A172 (cell line): ENCODE results near the gene PLAC9. TPM values are rescaled to one million over a fixed set of nuclear protein-coding genes. Genes with fewer than 3 reads are reported as not detected.

Source experiments
- DNase-seq: peaks from one replicate; pipeline ENCODE4 v3.0.0-alpha.2; 2015; ENCODE audit warnings: low spot score
- total RNA-seq: library from RNA; depleted of rRNA; stranded (reverse); fragments of >200 nt; shearing (Covaris generic); gene quantifications from 2 replicates; pipeline ENCODE4 v1.2.3, GENCODE V29; 2014

PLAC9 gene
- total RNA-seq, 1 experiment from 2014 or later = 0.21 TPM

DNA sequence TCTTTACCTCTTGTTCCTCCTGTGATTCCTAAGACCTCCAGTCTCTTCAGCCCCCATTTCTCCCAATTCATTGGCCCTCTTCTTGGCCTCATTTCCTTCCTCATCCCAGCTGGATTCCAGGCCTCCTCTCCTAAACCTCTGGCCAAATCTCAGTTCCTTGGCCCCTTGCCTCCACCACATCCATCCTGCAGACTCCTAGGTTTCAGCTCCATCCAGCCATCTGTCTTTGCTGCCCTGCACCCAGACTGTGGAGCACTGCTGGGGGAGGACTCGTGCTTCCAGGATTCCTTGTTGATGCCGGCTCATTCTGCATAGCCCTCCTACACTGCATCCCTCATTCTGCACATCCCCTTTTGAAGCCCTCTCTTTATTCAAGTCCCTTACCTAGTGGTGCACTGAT lies 6.7 kb downstream of the PLAC9 start:
- DNase-seq = no peak

DNA sequence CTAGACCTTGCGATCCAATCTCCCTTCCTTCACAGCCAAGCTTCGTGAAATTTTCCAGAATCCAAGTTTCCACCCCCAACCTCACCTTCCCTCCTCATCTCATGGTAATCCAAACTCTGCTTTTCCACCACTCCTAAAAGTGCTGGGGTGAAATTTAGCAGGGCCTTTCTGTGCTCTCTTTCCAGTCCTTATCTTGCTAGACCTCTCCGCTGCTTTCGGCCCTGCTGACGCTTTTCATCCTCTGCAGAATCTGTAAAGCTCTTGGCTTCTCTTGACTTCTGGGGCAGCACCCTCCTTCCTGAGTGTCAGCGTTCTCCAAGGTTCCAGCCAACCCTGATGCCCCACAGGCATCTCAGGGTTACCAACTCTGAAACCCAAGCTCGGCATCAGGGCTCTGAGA lies 7.7 kb downstream of the PLAC9 start:
- no peak for DNase-seq

DNA sequence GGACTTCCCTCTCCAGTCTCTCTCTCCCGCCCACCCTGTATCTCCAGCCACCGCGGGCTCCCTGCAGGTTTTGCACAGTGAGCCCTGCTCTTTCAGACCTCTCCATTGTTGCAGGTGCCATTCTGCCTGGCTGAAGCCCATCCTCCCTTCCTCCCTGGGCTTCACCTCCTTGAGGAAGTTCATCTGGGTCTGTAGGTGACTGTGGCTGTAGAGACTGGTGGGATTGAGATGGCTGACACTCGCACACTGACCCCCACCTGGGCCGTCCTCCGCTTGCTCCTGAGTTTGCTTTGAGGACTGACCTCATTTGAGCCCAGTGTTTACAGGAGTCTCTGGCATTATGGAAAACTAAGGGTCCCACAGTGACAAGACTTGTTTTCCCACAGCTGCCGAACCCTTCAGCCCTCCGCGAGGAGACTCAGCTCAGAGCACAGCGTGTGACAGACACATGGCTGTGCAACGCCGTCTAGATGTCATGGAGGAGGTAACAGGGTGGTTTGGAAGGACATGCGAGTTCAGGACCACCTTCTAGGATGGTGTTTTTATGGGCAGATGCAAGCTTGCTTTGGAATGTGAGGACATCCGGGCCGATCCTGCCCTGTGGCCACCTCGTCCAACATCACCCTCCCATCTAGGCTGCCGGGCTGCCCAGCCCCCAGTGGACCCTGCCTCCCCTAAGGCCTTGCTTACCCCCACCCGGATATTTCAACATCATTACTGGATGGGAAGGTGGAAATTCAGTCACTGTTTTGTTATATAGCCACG lies 9.3 kb downstream of the PLAC9 start:
- no peak for DNase-seq

DNA sequence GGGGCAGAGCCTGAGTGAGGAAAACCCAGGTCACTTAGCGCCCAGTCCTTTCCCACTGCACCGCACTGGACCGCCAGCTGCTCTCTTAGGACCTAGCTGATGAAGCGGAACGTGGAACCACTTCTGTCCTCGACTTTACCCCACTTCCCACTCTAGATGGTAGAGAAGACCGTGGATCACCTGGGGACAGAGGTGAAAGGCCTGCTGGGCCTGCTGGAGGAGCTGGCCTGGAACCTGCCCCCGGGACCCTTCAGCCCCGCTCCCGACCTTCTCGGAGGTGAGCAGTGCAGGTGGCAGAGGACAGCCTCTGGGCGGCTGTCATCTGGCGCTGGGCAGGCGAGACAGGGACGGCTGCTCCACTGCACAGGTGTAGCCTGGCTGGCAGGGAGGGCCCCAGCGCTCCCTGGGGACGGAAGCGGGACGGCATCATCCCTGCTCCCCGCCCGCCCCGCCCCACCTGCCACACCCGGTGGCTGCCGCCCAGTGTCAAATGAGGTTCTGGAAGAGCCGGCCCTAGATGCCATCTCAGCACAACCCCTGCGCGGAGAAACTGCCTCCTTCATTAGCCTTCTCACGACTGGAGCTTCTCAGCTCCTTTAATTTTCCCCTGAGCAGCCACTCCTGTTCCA lies 11.7 kb downstream of the PLAC9 start:
- DNase-seq = peak; percentile 11

DNA sequence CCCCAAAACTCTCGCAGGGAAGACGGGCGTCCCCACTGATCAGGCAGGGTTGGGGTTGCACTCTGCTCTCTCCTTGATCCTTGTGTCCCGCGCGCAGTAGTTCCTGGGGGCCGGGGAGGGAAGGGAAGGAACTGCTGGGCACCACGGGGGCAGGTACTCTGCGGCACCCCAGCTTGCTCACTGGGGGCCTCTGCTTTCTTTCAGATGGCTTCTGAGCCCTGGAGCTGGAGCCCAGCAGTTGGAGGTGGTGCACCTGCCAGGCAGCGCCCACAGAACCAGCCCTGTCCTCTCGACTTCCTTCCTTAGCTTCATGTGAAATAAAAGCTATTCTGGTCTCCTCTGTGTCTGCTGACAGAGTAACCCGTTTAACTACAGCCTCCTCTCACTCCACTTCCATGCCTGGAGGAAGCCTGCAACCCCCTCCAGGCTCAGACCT lies 12.2 kb downstream of the PLAC9 start:
- no peak for DNase-seq

DNA sequence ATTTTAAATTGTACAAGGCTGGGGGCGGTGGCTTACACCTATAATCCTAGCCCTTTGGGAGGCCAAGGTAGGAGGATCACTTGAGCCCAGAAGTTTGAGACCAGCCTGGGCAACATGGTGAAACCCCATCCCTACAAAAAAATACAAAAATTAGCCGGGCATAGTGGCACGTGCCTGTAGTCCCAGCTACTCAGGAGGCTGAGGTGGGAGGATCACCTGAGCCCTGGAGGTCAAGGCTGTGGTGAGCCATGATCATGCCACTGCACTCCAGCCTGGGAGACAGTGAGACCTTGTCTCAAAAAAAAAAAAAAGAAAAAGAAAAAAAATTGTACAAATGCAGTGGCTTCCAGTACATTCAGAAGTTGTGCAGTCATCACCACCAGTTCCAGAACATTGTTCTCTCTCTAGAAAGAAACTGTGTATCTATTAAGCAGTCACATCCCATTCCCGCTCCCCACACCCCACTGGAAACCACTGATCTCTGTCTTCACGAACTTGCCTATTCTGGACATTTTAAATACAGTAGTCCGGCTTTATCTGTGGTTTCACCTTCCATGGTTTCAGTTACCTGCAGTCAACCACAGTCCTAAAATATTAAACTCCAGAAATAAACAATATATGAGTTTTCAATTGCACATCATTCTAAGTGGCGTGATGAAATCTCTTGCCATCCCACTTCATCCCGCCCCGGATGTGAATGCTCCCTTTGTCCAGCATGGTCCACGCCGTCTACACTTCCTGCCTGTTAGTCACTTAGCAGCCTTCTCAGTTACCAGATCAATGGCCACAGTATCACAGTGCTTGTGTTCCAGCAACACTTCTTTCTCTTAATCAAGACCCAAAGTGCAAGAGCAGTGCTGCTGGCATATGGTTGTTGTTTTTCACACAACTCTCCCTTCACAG lies 13.1 kb downstream of the PLAC9 start:
- peak; percentile 35 for DNase-seq

DNA sequence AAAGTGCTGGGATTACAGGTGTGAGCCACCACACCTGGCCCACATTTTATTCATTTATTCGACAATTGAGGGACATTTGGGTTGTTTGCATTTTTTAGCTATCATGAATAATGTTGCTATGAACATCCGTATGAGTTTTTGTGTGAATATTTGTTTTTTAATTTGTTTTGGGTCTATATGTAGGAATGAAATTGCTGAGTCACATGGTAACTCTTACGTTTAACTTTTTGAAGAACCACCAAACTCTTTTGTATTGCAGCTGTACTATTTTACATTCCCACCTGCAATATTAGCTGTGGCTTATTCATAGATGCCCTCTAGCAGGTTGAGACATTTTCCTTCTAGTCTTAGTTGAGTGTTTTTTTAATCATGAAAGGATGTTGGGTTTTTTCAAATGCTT lies 14.4 kb downstream of the PLAC9 start:
- DNase-seq = no peak

DNA sequence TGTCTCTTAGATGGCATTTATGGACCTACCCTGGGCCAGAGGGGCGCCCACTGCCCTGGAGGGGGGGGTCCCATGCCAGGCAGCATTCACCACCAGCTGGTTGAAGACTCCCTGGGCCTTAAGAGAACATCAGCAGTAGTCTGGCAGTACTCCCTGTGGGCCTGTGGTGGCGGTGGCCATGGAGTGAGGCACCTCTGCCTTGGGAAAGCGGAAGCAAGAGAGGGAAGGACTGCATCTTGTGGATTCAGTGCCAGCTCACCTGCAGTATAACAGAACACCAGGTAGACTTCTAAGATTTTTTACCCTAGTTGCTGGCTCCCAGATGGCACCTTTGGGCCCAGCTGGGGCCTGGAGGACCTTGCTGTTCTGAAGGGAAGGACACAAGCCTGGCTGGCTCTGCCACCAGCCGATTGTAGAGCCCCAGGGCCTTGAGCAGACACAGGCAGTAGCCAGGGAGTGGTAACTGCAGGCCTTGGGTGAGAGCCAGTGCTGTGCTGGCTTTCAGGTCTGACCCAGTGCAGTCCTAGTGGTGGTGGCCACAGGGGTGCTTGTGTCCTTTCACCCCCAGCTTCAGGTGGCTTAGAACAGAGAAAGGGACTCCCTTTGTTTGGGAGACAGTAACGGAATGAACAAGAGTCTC lies 15.8 kb downstream of the PLAC9 start:
- no peak for DNase-seq

DNA sequence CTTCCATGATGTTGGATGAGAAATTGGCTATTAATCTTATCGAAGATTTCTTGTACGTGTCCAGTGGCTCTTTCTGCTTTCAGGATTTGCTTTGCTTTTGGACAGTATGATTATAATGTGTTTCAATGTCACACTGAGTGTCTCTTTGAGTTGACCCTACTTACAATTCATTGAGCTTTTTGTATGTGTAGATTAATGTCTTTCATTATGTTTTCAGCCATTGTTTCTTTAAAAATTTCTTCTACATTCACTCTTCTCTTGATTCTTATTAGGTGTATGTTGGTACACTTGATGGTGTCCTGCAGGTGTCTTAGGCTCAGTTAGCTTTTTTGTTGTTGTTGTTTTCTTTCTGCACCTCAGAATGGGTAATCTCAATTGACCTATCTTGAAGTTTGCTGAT lies 16.6 kb downstream of the PLAC9 start:
- DNase-seq = no peak

DNA sequence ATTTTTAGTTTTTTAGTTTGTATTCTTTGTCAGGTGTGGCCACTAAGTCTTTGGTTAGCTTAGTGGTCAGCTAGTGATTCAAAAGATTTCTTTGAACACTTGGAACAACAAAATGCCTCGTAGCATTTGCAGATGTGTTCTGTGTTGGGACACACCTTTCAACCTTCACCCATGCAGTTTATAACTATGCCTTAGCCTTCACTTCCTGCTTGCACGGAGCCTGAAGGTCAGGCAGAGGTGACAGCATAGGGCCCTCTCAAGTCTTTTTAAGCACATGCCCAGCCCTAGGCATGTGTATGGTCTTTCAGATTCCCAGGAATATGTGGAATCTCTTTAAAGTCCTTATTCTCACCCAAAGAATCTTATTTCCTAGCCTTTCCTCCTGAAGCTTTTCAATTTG lies 17.6 kb downstream of the PLAC9 start:
- DNase-seq = no peak

DNA sequence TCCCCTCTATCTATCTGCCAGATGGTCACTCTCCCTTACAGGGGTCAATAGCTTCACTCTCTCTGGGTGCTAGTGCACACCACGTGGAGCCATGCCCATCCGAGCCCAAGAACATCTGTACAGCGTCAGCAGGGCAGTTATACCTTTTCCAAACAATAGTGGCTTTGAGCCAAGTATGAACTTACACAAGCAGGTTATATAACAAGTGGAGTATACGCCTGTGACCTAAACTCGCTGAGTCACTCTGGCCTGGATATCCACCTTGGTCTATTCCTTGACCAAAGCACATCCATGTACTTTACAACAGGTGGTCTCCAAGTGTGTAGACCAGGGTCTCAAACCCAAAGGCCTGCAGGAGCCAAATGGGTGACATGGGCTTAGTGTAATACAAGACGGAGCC lies 20.3 kb downstream of the PLAC9 start:
- DNase-seq = no peak

DNA sequence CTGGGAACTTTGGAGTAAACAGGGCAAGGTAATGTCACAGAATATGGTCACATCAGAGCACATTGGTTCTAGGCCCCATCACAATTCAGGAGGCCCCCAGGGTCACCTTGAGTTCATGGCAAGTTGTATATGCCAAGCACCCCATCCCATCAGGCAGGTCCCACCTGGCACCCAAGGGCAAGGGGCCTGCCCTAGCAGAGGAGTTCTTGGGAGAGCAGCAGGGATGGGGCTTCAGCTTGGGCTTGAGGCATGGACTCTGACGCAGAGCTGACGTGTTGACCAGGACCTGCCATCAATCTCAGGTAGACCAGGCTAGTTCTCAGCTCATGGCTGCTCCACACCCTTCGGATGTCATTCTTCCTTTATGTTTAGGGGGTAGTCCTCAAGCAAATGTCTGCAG lies 20.9 kb downstream of the PLAC9 start:
- no peak for DNase-seq

DNA sequence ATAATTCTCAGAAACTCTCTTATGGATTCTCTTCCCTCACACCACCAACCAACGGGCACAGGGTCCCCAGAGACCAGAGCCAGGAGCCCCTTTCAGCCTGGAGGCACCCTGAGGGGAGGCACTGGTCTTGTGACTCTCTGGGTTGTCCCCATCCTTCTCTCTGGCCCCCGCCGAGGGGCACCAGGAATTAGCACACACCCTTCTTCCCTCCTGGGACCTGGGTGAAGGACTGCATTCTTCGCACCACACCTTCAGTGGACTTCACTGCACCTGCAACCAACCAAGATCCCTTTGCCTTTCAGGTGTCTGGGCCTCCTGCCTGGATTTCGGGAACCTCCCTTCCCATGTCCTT lies 22.1 kb downstream of the PLAC9 start:
- no peak for DNase-seq

DNA sequence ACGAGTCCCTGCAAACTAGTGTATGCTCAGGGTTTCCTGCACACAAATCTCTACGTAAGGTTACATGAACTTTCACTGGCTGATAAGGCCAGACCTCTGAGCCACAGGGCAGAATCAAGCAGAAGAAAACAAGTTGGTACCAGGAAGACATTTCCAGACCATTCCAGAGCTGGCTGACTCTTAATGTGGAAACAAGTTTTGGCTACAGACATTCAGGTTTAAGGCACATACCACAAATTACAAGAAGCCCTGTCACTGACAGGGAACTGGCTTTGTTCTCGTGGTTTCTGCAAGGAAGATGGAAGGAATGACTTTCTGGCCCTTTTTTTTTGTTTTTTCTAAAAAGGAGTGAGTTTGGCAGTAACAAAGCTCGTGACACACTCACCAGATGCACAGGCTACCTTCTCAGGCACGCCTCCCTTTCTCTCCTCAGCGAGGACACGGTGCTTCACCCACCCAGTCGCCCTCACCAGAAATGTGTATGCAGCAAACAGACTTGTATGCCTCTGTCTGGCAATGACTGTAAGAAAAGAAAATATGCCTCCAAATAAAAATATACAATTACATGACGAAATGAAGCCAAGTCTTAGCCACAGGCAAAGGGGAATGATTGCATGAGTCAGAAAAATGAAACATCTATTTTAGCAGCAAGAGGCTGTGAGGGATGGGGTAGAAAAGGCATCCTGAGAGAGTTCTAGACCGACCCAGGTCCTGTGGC lies 22.6 kb downstream of the PLAC9 start:
- peak; percentile 69 for DNase-seq

DNA sequence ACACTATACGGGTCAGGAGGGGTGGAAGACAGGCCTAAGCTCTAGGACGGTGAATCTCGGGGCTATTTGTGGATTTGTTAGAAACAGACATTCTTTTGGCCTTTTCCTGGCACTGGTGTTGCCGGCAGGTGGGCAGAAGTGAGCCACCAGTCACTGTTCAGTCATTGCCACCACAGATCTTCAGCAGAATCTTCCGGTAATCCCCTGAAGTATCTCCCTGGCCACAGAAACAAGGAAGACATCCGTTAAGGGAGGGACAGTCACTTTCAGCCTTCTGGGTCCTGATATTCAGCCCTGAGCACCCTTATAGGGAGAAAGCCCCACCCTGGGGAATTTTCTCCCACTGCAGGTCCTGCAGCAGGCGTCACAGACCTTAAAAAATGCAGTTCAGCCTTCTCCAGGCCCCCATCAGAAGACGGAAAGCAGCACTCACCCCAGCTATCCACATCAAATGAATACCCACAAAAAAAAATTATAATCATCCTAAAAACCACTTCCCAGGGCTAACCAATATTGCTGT lies 23.2 kb downstream of the PLAC9 start:
- peak; percentile 62 for DNase-seq

DNA sequence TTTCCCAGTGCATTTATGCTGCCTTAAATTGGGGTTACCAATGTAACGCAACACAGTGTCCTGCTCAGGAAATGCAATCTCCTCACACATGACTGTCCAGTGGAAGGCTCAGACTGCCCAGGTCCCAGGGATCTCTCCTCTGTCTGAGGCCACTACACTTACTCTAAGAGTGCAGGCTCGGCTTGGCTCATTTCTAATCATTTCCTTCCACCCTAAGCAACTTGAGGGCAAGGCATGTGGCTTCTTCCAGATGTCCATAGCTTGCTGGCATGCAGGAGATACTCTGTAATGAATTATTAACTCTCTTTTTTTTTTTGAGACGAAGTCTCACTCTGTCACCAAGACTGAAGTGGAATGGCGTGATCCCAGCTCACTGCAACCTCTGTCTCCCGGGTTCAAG lies 23.7 kb downstream of the PLAC9 start:
- no peak for DNase-seq

DNA sequence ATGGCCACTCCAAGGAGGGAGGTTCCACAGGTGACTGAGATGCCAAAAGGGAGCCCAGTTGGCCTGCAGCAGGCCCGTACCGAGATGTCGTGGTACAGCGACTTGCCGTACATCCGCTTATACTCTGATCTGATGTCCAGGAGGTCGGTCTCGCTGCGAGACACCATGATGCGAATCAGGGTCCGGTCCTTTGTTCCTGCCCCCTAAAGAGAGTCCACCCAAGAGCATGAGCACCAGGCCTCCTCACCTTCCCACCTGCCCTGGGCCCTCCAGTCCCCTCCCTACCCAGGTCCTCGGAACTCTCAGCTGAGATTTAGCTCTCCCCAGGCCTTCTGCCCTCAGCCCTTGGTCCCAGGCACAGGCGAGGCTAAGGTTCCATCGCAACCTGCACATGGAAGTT lies 25.0 kb downstream of the PLAC9 start:
- no peak for DNase-seq

DNA sequence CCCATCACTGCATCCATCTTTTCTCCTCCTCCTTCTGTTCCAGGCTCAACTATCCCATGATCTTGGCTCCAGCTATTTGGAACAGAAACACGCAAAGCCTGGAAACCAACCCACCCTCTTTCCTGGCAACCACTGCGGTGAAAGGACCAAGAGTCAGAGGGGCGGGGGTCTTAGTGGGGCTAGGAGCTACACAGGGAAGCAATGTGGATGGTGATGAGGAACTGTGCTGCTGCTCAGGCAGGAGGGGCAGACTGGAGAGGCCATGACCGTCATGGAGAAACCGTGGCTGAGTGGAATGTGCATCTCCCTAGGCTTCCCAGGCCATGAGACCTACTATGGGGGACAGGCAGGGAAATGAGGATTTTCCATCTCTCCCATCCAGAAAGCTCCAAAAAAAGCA lies 25.6 kb downstream of the PLAC9 start:
- no peak for DNase-seq

DNA sequence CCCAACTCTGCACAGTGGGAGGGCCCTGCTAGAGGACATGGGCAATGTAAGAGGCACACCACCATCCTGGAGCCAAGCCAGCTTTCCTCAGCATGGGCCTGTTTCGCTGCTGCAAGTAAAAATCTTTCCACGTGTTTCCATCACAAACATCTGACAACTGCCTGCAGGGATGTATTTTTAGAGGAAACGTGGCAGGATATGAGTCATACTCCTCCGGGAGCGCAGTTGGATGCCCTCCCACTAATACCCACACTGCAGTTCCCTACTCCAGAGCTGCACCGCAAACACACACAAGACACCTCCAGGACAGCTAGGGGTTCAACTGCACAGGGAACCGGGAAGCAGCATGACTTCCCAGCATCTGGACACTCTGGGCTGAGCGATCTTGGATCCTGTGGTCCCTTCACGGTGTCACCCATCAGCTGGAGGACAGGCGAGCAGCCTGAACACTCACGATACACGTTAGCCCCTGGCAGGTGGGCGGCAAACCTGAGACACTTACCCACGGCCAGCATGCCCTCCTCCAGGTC lies 26.1 kb downstream of the PLAC9 start:
- peak; percentile 98 for DNase-seq

DNA sequence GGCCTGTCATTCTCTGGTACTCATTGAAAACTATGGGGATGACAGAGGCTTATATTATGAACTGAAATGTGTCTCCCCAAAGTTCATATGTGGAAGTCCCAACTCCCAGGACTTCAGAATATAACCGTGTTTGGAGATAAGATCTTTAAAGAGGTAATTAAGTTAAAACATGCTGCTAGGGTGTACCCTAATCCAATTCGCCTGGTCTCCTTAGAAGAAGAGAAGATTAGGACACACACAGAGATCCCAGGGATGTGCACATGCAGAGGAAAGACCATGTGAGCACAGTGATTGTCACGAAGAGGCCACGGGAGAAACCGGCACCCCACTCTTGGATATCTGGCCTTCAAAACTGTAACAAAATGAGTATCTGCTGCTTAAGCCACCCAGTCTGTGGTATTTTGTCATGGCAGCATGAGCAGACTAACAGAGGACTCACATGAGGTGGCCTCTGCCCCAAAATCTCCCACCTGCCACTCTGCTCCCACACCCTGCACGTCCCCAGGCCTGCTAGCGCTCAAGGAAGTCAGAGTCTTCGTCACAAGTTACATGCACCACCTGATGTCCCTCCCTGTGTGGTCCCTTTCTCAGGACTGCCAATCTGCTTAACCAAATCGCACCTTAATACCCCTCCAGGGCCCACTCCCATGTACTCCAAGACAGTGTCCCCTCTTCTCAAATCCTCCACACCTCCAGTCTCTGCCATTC lies 26.8 kb downstream of the PLAC9 start:
- no peak for DNase-seq
